ENCODE data around the gene CCND1.

The CCND1 gene

GRCh38 chr11:69640995-69641581 is at the start of gene CCND1:
CCND1 (plus strand) TSS chr11:69641156; CDS start chr11:69641314, 158 bp downstream.
- DNase-seq = peak; percentile 93

GRCh38 chr11:69592986-69593650 is 47.8 kb upstream of the CCND1 start:
- no peak for DNase-seq

- DNase-seq = no peak
These were observed 47.1 kb upstream of the CCND1 start for GRCh38 chr11:69593851-69594250.

- no peak for DNase-seq
These were observed 46.5 kb upstream of the CCND1 start for GRCh38 chr11:69594481-69594880.

GRCh38 chr11:69595805-69596665 is 44.9 kb upstream of the CCND1 start:
- DNase-seq = no peak

GRCh38 chr11:69598147-69598546 is 42.8 kb upstream of the CCND1 start:
- peak; percentile 13 for DNase-seq

GRCh38 chr11:69599502-69599901 is 41.5 kb upstream of the CCND1 start:
- peak; percentile 38 for DNase-seq

- no peak for DNase-seq
These were observed 41.0 kb upstream of the CCND1 start for GRCh38 chr11:69600001-69600400.

GRCh38 chr11:69601011-69601975 is 39.7 kb upstream of the CCND1 start:
- DNase-seq = no peak

GRCh38 chr11:69603111-69603836 is 37.7 kb upstream of the CCND1 start:
- no peak for DNase-seq

- DNase-seq = peak; percentile 31
These were observed 36.9 kb upstream of the CCND1 start for GRCh38 chr11:69604055-69604454.

GRCh38 chr11:69605737-69606526 is 35.0 kb upstream of the CCND1 start:
- DNase-seq = no peak

- peak; percentile 29 for DNase-seq
These were observed 31.6 kb upstream of the CCND1 start for GRCh38 chr11:69609351-69609750.

GRCh38 chr11:69611548-69612526 is 29.1 kb upstream of the CCND1 start:
- no peak for DNase-seq

- no peak for DNase-seq
These were observed 27.4 kb upstream of the CCND1 start for GRCh38 chr11:69613594-69613993.

GRCh38 chr11:69614085-69614484 is 26.9 kb upstream of the CCND1 start:
- no peak for DNase-seq

GRCh38 chr11:69615545-69616278 is 25.2 kb upstream of the CCND1 start:
- no peak for DNase-seq

- no peak for DNase-seq
These were observed 23.7 kb upstream of the CCND1 start for GRCh38 chr11:69617220-69617619.

- DNase-seq = no peak
These were observed 23.3 kb upstream of the CCND1 start for GRCh38 chr11:69617682-69618081.
